HepG2 (cell line): ENCODE measurements around the gene NT5DC1. TPM values are rescaled to one million over a fixed set of nuclear protein-coding genes. Genes with fewer than 3 reads are reported as not detected.

ENCODE experiments used
- ATAC-seq: fragments of 200-7000 bp; cut with Tn5 transposase; 3 replicates; pipeline ENCODE4 v1.9.1; 2020; ENCODE audit warnings: mild to moderate bottlenecking, moderate library complexity
- BruUV-seq: library from RNA; stranded (reverse); fragments of 400-500 nt; replicated peaks from 2 replicates; lab custom pipeline; 2021; lab: Mats Ljungman, UMichigan
- CTCF ChIA-PET: fragments of 300-600 bp; formaldehyde crosslinking; extraction: SDS; loops from one replicate; lab custom pipeline; 2021; ENCODE audit warnings: low total read pairs, inconsistent platforms, low intra/inter-chr PET ratio; lab: Yijun Ruan, JAX
- POLR2A ChIA-PET: fragments of 350-600 bp; sonication (Branson Sonifier 250); formaldehyde crosslinking; loops from one replicate; lab custom pipeline; 2020; ENCODE audit warnings: antibody characterized with exemption, inconsistent platforms; lab: Yijun Ruan, JAX
- DNase-seq: peaks from one replicate; pipeline ENCODE4 v3.0.0-alpha.2; 2015; ENCODE audit warnings: low spot score
- FAIRE-seq: peaks from 3 replicates; lab custom pipeline; 2011; peaks lifted over from hg19 to GRCh38; lab: Jason Lieb, UNC
- H2AFZ ChIP-seq: one replicate; pipeline ENCODE4 v1.6.1; 2011; ENCODE audit warnings: low read length, inconsistent platforms
- H3K27ac ChIP-seq: fragments of 300-600 bp; 3 replicates; pipeline ENCODE4 v1.8.0; 2011; ENCODE audit warnings: mixed run types, mild to moderate bottlenecking, mixed read lengths, low read length, inconsistent platforms; ENCODE audit not compliant: insufficient read depth; ENCODE audit errors: extremely low read length
- H3K27me3 ChIP-seq, 2 experiments: fragments of 200-600 bp in 1 of 2; 2 replicates in 1 of 2; 3 replicates in 1 of 2; pipeline versions ENCODE4 v1.6.0 to v1.8.0; 2011; ENCODE audit warnings: low read length in 2 of 2, mild to moderate bottlenecking in 2 of 2, moderate library complexity in 2 of 2, inconsistent platforms in 1 of 2; ENCODE audit not compliant: insufficient read depth in 2 of 2, control insufficient read depth in 1 of 2
- H3K36me3 ChIP-seq, 2 experiments: fragments of 200-600 bp in 1 of 2; replicated peaks in 1 of 2; 2 replicates in 1 of 2; 3 replicates in 1 of 2; pipeline versions ENCODE4 v1.5.1 to v1.8.0; 2011; ENCODE audit warnings: low read length in 2 of 2, inconsistent platforms in 1 of 2; ENCODE audit not compliant: insufficient read depth in 2 of 2, control insufficient read depth in 1 of 2
- H3K4me1 ChIP-seq: 2 replicates; pipeline ENCODE4 v1.5.1; 2012; ENCODE audit warnings: low read length, inconsistent platforms; ENCODE audit not compliant: insufficient read depth
- H3K4me2 ChIP-seq: 2 replicates; pipeline ENCODE4 v1.6.0; 2011; ENCODE audit warnings: low read depth, low read length, inconsistent platforms
- H3K4me3 ChIP-seq, 3 experiments: fragments of 200-600 bp in 1 of 3; sonication (generic), shearing (Covaris generic) in 1 of 3; replicated peaks in 1 of 3; 2 replicates each; pipeline ENCODE4 v1.5.1; 2011 to 2016; ENCODE audit warnings: low read length in 3 of 3, inconsistent platforms in 2 of 3, low read depth in 2 of 3, mild to moderate bottlenecking in 2 of 3, control low read depth in 1 of 3, mixed read lengths in 1 of 3; ENCODE audit not compliant: insufficient read depth in 1 of 3
- H3K79me2 ChIP-seq: one replicate; pipeline ENCODE4 v1.6.1; 2011; ENCODE audit warnings: low read length, inconsistent platforms; ENCODE audit not compliant: insufficient read depth
- H3K9ac ChIP-seq: 2 replicates; pipeline ENCODE4 v1.6.0; 2011; ENCODE audit warnings: mild to moderate bottlenecking, low read depth, low read length, inconsistent platforms; ENCODE audit not compliant: insufficient read depth
- H3K9me3 ChIP-seq: 2 replicates; pipeline ENCODE4 v1.5.1; 2012; ENCODE audit warnings: mild to moderate bottlenecking, low read length
- H4K20me1 ChIP-seq: 2 replicates; pipeline ENCODE4 v1.6.0; 2011; ENCODE audit warnings: inconsistent platforms, mild to moderate bottlenecking, low read length, moderate library complexity; ENCODE audit not compliant: insufficient read depth
- ATAD3A ChIP-seq: sonication (generic); formaldehyde crosslinking; IDR thresholded peaks from 2 replicates; pipeline ENCODE4 v1.4.0; 2020; ENCODE audit warnings: missing genetic modification reagents
- EHMT2 ChIP-seq: fragments of 200-600 bp; sonication (generic); IDR thresholded peaks from 2 replicates; pipeline ENCODE4 v1.7.0; 2017; ENCODE audit warnings: antibody characterized with exemption, low read depth, low read length, borderline replicate concordance
- ETV5 ChIP-seq: IDR thresholded peaks from 2 replicates; pipeline ENCODE4 v1.6.1; 2018; ENCODE audit warnings: missing biosample characterization, missing genetic modification reagents, inconsistent platforms, borderline replicate concordance
- GABPB1 ChIP-seq: IDR thresholded peaks from 2 replicates; pipeline ENCODE4 v1.6.1; 2016; ENCODE audit warnings: mild to moderate bottlenecking, missing genetic modification reagents, moderate library complexity, missing compliant biosample characterization
- RARG ChIP-seq: sonication (generic); formaldehyde crosslinking; IDR thresholded peaks from 2 replicates; pipeline ENCODE4 v1.4.0; 2020; ENCODE audit warnings: low read depth, mild to moderate bottlenecking, missing genetic modification reagents
- RELA ChIP-seq: sonication (generic); formaldehyde crosslinking; IDR thresholded peaks from 2 replicates; pipeline ENCODE4 v1.4.0; 2020; ENCODE audit warnings: missing genetic modification reagents
- RFX5 ChIP-seq: IDR thresholded peaks from 2 replicates; pipeline ENCODE4 v1.6.1; 2011; ENCODE audit warnings: low read depth, low read length, improper control_type of control experiment
- TAF1 ChIP-seq: sonication (generic); formaldehyde crosslinking; IDR thresholded peaks from 2 replicates; pipeline ENCODE4 v1.4.0; 2020; ENCODE audit warnings: missing genetic modification reagents
- ZKSCAN8 ChIP-seq: IDR thresholded peaks from 2 replicates; pipeline ENCODE4 v1.6.1; 2016; ENCODE audit warnings: borderline replicate concordance, missing genetic modification reagents, missing compliant biosample characterization
- ZNF17 ChIP-seq: sonication (generic); formaldehyde crosslinking; IDR thresholded peaks from 2 replicates; pipeline ENCODE4 v1.5.0; 2020; ENCODE audit warnings: mild to moderate bottlenecking, missing genetic modification reagents
- ZSCAN22 ChIP-seq: sonication (generic); formaldehyde crosslinking; IDR thresholded peaks from 2 replicates; pipeline ENCODE4 v1.4.0; 2020; ENCODE audit warnings: mild to moderate bottlenecking, missing genetic modification reagents
- WGBS: methylation state at CpG from one replicate; pipeline ENCODE4 v1.1.6; 2017; ENCODE audit warnings: low lambda C conversion rate; 5-methylcytosine and 5-hydroxymethylcytosine counted together
- in situ Hi-C: cut with HindIII; loops from 2 replicates; pipeline ENCODE4 v1.10.0; 2017; ENCODE audit warnings: low pct_unique_long_range_greater_than_20kb; ENCODE audit not compliant: extremely low pct_ligation_motif_present
- intact Hi-C: fragments of 100-400 bp; cut with micrococcal nuclease; formaldehyde crosslinking; loops from one replicate; pipeline ENCODE4 v1.10.0; 2022; ENCODE audit not compliant: unreplicated experiment
- polyA plus RNA-seq, 8 experiments: library from polyadenylated mRNA; depleted of rRNA in 3 of 8; stranded (reverse) in 7 of 8; unstranded in 1 of 8; fragments of >200 nt; fragmentation: Illumina TruSeq in 4 of 8; extraction: Trizol in 4 of 8; gene quantifications; 2 replicates each; pipeline versions ENCODE4 v1.2.1 to v1.2.3, GENCODE V29; 2011 to 2016; ENCODE audit warnings: low read depth in 4 of 8, missing spikeins in 1 of 8, mixed read lengths in 1 of 8; ENCODE audit not compliant: insufficient read depth in 1 of 8
- total RNA-seq, 5 experiments: library from RNA; depleted of rRNA; stranded (reverse); fragments of >200 nt; fragmentation: Illumina TruSeq; extraction: Trizol; gene quantifications; 2 replicates each; pipeline ENCODE4 v1.2.3, GENCODE V29; 2016; ENCODE audit warnings: low read depth in 1 of 5
- TF ChIP-seq, protein P1 (sequence below): sonication (generic); formaldehyde crosslinking; IDR thresholded peaks from 2 replicates; pipeline ENCODE4 v1.4.0; 2020; ENCODE audit warnings: missing genetic modification reagents
- TF ChIP-seq, protein P2 (sequence below): IDR thresholded peaks from 2 replicates; pipeline ENCODE4 v1.6.1; 2016
- TF ChIP-seq, protein P3 (sequence below): IDR thresholded peaks from 2 replicates; pipeline ENCODE4 v1.6.1; 2016; ENCODE audit warnings: control low read depth
- TF ChIP-seq, protein P4 (sequence below): sonication (generic); formaldehyde crosslinking; IDR thresholded peaks from 2 replicates; pipeline ENCODE4 v1.5.0; 2020; ENCODE audit warnings: mild to moderate bottlenecking, missing genetic modification reagents, moderate library complexity

Gene NT5DC1
- total and polyA plus RNA-seq, 2 of the 13 experiments (the other 11 are each of a cell fraction or from before 2014, with no cell fraction given): 27.0 to 56.1 TPM

DNA sequence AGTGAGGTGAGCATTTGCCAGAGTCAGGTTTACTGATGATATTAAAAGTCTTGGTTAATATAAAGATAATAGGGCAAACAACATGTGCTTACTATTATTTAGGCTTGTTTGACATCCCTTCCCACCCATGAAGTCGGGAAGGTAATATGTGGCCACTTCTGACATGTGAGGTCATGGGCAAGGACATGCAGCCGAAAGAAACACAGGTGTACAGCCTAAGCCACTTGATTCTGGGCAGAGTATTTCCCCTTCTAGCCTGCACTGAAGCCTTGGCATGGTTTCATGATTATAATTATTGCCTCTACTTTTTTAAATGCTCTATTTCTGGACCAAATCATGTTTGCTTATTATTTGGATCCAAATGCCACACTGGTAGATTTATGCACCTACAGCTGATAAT, 100.9 kb downstream of the NT5DC1 start:
- no TSS peak for BruUV-seq

More for the DNA sequence above, 100.9 kb downstream of the NT5DC1 start:
- ChIA-PET POLR2A (no interaction called here), CTCF (no interaction called here)
- FAIRE-seq: no peak
- in situ Hi-C loops (no loop called here), intact Hi-C loops (no loop called here)
- WGBS: 97% methylated on average over 2 of the region's 2 CpGs
- H4K20me1 ChIP-seq: no peaks in the 10 kb centered on the region
- no peaks in the 10 kb centered on the region for H3K27me3 ChIP-seq
- ATAC-seq: no peak
- H3K9me3 ChIP-seq: no peaks in the 10 kb centered on the region
- no peak overlapping the region for H3K4me2 ChIP-seq
- no peak for DNase-seq
- H3K27ac ChIP-seq: no peak overlapping the region
- H3K4me1 ChIP-seq: no peaks in the 10 kb centered on the region
- H3K9ac ChIP-seq: no peak overlapping the region
- TF ChIP-seq, protein P1, sequence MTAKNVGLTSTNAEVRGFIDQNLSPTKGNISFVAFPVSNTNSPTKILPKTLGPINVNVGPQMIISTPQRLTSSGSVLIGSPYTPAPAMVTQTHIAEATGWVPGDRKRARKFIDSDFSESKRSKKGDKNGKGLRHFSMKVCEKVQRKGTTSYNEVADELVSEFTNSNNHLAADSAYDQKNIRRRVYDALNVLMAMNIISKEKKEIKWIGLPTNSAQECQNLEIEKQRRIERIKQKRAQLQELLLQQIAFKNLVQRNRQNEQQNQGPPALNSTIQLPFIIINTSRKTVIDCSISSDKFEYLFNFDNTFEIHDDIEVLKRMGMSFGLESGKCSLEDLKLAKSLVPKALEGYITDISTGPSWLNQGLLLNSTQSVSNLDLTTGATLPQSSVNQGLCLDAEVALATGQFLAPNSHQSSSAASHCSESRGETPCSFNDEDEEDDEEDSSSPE (CRISPR knock-in tag): no peak
- no peak for TF ChIP-seq RFX5
- TF ChIP-seq, protein P2, sequence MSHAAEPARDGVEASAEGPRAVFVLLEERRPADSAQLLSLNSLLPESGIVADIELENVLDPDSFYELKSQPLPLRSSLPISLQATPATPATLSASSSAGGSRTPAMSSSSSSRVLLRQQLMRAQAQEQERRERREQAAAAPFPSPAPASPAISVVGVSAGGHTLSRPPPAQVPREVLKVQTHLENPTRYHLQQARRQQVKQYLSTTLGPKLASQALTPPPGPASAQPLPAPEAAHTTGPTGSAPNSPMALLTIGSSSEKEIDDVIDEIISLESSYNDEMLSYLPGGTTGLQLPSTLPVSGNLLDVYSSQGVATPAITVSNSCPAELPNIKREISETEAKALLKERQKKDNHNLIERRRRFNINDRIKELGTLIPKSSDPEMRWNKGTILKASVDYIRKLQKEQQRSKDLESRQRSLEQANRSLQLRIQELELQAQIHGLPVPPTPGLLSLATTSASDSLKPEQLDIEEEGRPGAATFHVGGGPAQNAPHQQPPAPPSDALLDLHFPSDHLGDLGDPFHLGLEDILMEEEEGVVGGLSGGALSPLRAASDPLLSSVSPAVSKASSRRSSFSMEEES (CRISPR knock-in tag): no peak
- no peak for TF ChIP-seq RELA (CRISPR knock-in tag)
- no peak for TF ChIP-seq ETV5 (CRISPR knock-in tag)
- no peak for TF ChIP-seq TAF1 (CRISPR knock-in tag)
- TF ChIP-seq, protein P3, sequence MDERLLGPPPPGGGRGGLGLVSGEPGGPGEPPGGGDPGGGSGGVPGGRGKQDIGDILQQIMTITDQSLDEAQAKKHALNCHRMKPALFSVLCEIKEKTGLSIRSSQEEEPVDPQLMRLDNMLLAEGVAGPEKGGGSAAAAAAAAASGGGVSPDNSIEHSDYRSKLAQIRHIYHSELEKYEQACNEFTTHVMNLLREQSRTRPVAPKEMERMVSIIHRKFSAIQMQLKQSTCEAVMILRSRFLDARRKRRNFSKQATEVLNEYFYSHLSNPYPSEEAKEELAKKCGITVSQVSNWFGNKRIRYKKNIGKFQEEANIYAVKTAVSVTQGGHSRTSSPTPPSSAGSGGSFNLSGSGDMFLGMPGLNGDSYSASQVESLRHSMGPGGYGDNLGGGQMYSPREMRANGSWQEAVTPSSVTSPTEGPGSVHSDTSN (CRISPR knock-in tag): no peak
- no peak for TF ChIP-seq RARG (CRISPR knock-in tag)
- TF ChIP-seq ZSCAN22 (CRISPR knock-in tag): no peak
- TF ChIP-seq EHMT2: no peak
- TF ChIP-seq ZNF17 (CRISPR knock-in tag): no peak
- TF ChIP-seq ATAD3A (CRISPR knock-in tag): no peak
- TF ChIP-seq, protein P4, sequence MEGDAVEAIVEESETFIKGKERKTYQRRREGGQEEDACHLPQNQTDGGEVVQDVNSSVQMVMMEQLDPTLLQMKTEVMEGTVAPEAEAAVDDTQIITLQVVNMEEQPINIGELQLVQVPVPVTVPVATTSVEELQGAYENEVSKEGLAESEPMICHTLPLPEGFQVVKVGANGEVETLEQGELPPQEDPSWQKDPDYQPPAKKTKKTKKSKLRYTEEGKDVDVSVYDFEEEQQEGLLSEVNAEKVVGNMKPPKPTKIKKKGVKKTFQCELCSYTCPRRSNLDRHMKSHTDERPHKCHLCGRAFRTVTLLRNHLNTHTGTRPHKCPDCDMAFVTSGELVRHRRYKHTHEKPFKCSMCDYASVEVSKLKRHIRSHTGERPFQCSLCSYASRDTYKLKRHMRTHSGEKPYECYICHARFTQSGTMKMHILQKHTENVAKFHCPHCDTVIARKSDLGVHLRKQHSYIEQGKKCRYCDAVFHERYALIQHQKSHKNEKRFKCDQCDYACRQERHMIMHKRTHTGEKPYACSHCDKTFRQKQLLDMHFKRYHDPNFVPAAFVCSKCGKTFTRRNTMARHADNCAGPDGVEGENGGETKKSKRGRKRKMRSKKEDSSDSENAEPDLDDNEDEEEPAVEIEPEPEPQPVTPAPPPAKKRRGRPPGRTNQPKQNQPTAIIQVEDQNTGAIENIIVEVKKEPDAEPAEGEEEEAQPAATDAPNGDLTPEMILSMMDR (CRISPR knock-in tag): no peak
- no peak for TF ChIP-seq ZKSCAN8
- no peak for TF ChIP-seq GABPB1
- H3K79me2 ChIP-seq: no peaks in the 10 kb centered on the region
- no peak overlapping the region for H3K4me3 ChIP-seq
- no peaks in the 10 kb centered on the region for H3K36me3 ChIP-seq
- no peak overlapping the region for H2AFZ ChIP-seq
